ENCODE data around the gene GCHFR.

Gene GCHFR

DNA sequence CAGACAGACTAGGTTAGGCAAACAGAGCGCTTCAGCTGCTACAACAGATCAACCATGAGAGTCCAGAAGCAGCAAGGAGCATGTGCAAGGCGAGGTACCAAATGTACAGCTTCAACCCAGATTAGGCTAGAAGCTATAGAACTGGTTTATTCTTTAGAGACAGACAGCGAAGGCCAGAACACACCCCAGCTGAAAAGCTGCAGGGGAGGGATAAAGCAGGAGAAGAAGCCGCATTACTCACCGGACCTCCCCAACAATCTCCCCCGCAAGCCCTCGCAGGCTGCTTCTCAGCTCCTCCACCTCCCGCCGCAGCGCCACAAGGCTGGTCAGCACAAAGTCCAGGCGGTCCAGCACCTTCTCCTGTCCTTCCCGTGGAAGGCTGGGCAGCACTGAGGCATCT is 12.1 kb upstream of the GCHFR start:
- in situ Hi-C loops (cut with MboI; ENCODE audit: low pct_unique_long_range_greater_than_20kb, low sequenced_read_pairs), result no loop called here
- no peak for DNase-seq

DNA sequence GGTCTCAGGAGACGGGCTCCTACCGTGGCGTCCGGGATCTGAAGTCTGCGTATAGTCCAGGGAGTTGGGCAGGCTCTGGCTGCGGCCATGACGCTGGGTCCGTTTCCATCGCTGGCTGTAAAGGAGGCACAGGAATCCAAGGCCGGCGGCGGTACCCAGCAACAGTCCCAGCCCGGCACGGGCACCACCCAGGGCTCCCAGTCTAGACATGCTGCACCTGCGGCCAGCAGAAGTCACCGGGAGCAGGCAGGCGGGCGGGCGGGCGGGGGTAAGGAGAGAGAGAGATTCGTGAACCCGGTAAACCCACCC is 9.3 kb upstream of the GCHFR start:
- DNase-seq, result no peak
- in situ Hi-C loops (cut with MboI; ENCODE audit: low pct_unique_long_range_greater_than_20kb, low sequenced_read_pairs), result no loop called here

DNA sequence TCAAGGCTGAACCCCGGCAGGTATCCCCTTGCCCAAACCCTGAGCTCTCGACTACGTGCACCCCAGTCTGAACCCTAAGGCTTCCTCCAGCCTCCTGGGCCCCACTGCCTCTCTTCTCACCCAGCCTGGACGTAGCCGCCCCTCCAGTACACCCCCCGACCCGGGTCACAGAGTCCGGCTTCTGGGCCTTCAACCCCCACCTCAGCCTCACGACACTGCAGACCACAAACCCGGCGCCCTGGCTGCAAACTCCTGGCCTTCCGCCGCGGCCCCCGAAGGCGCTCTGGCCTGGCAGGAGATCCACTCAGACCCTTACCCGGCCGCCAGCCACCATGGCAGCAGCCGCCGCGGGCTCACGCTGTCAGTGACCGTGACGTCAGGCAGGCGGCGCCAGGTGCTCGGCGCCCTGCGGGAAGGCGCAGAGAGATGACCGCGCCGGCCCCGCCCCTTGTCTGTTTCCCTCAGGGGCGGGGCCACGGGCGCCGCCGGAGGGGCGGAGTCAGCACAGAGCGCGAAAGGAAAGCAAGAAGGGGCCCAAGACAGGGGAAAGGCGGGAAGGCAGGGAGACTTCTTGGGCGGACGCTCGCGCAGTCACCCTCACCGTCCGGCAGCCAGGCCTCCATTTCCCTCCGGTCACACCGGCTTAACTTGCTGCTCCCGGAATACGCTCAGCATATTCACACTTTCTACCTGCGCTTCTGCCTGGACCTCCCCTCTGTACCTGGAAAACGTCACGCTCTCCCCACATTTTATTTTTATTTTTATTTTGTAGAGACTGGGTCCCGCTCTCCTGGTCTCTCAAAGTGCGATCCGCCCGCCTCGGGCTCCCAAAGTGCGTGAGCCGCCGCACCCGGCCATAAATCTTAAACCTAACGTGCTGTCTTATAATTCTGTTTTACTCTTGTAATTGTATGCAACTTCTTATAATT is 8.7 kb upstream of the GCHFR start, which contains the start of gene RMDN3:
RMDN3 (minus strand) TSS at position 372 of the 929 bp plus-strand sequence. CDS start 471 bp downstream, outside the sequence.
- DNase-seq, result peak; percentile 98

DNA sequence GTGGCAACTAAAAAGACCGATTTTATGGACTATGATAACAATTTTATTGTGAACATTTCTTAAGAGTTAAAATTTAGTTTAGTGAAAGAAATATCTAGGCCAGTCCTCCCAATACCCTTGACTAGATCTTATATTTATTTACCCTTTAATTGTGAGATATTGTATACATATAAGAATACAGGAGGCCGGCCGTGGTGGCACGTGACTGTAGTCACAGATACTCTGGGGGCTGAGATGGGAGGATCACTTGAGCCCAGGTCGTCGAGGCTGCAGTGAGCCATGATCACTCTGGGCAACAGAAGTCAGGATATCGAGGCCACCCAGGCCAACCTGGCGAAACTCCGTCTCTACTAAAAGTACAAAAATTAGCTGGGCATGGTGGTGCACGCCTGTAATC is 8.1 kb upstream of the GCHFR start:
- no peak for DNase-seq
- in situ Hi-C loops (cut with MboI; ENCODE audit: low pct_unique_long_range_greater_than_20kb, low sequenced_read_pairs), result no loop called here

More for the DNA sequence above, 8.7 kb upstream of the GCHFR start, which contains the start of gene RMDN3:
- in situ Hi-C loops (cut with MboI; ENCODE audit: low pct_unique_long_range_greater_than_20kb, low sequenced_read_pairs), result no loop called here

DNA sequence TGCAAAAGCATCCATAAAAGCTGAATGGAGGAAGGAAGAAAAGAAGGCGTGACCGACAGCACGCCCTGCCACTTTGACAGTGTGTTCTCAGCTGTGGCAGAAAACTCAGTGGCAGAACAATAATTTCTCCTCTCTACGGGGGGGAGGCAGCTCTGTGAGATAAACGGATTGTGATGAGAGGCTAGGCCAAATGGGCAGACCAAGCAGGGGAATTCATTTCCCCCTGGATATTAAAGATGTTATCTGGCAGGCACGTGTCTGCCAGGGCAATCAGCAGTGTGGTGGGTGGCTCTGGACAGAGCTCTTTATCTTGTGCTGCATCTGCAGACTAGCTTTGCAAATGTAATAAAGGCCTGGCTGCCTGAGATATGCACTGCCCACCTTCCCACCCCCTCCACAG is 6.9 kb upstream of the GCHFR start:
- DNase-seq, result peak; percentile 82

DNA sequence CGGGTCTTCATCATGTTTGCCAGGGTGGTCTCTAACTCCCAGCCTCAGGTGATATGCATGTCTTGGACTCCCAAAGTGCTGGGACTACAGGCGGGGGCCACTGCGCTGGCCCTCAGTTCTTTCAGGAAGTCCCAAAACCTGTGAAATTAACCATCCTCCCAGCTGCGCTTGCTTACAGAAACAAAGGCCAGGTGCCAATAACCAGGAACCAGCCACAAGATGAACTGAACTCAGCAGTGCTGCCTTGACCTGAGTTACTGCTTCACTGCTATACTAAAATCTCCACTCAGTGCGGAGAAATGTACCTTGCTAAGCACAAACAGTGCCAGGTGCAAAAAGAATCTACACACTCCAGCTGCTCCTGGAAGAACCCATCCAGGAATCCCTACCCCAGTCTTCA is 3.9 kb upstream of the GCHFR start:
- DNase-seq, result no peak
- in situ Hi-C loops (cut with MboI; ENCODE audit: low pct_unique_long_range_greater_than_20kb, low sequenced_read_pairs), result no loop called here

More for the DNA sequence above, 6.9 kb upstream of the GCHFR start:
- in situ Hi-C loops (cut with MboI; ENCODE audit: low pct_unique_long_range_greater_than_20kb, low sequenced_read_pairs), result no loop called here

DNA sequence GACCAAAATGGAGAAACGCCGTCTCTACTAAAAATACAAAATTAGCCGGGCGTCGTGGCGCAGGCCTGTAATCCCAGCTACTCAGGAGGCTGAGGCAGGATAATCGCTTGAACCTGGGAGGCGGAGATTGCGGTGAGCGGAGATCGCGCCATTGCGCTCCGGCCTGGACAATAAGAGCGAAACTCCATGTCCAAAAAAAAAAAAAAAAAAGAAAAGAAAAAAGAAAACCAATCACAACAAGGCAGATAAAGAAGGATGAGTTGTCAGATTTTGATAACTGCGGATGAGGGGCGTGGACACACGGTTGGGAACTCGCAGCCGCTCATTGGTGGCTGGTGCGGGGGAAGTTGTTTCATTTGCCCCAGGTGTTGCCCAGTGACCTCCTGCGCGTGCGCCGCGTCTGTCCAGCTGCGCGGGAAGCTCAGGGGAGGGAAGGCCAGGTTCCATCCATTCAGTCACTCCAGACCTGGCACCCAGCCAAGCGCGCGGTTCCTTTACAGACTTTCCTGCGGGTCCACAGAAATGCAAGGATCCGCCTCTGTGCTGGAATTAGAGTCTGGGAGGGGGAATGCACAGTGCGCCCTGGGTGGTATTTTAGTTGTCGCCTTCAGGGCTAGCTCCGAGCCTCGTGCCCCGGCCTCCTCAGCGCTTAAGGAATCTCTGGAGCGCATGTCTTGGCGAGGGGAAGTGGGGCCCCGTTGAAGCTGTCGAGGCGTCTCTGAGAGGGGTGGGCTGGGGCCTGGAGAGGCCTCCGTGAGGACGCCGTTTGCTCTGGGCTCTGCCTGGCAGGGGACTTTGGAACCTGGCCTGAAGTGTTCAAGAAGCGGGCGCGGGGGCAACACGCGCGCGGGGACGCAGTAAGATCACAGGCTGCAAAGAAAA is 708 bp upstream of the GCHFR start:
- in situ Hi-C loops (cut with MboI; ENCODE audit: low pct_unique_long_range_greater_than_20kb, low sequenced_read_pairs), result no loop called here
- peak; percentile 54 for DNase-seq

DNA sequence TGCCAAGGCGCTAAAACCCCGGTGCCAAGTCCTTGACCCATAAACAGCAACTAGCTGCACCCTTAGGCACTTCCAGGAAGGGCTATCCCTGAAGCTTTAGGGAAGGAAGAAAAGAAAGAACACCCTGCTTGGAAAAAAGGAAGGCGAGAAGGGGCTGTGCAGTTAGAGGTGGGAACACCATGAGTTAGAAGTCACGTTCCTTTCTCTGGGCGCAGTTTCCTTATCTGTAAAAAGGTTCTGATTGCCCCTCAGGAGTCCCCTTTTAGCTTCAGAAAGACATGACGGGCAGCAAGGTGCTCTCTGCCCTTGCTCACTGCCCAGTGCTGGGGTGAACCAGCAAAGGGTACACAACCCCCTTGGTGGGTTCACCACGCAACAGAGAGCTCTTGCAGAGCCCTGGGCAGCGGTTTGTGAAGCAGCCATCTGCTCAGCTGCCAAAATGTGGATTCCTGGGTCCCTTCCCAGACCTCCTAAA is 798 bp downstream of the GCHFR start:
- DNase-seq, result peak; percentile 38
- in situ Hi-C loops (cut with MboI; ENCODE audit: low pct_unique_long_range_greater_than_20kb, low sequenced_read_pairs), result no loop called here

DNA sequence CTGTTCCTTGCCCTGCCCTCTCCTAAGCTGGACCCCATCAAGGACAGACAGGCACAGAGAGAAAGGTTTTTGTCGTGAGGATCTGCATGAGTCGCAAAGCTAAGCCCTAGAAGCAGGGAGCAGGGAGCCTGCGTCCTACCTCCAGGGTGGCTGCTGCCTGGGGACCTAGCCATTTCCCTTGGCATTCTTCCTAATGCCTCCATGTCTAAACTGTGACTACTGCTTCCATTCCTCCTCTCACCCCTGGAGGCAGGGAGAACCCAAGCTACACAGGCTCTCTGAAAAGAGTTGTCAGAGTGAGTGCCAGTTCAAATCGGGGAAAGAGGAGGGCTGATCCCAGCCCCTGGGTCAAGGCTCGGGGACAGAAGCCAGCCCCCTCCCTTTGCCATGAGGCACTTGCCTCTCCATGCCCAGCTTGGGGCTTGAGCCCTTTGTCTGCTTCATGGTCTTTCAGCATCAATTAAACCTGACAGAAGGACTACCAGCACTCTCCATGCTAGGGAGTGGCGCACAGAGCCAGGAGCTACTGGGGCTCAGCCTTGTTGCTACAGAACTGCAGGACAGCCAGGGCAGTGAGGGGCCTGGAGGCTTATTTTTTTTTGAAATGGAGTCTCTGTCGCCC is 2.4 kb downstream of the GCHFR start:
- in situ Hi-C loops (cut with MboI; ENCODE audit: low pct_unique_long_range_greater_than_20kb, low sequenced_read_pairs), result no loop called here

DNA sequence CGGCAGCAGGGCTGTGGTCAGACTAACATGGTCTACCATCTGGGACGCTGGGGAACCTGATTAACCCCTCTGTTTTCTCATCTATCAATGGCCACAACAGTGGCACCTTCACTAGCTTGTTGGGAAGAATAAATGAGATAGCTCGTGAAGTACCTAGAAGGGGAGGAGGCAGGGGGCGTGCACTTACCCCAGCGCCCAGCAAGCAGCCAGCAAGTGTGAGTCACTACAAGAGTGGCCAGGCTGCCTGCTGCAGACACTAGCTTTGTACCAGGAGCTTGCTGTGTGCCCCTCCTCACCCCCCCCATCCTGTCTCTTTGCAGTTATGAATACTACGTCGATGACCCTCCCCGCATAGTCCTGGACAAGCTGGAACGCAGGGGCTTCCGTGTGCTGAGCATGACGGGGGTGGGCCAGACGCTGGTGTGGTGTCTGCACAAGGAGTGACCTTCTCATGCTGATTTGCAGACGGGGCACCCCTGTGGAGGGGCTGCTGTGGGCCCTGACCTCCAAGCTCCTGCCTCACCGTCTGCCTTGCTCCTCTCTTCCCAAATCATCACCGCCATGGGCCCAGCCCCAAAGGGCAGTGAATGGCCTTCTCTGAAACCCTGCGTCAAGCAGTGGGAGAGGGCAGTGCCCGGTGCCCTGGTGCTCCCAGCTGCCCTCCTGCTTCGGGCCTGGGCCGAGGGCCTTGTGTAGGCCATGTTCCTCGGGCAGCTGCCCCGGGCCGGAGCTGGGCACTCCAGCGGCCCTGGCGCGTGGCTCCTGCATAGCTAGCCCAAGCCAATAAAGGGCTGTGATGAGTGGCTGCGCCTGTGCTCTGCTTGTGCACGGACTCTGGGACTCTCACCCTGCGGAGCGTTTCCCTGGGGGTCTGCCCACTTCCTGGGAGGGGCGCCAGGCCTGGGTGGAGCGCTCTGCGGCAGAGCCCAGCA is 3.3 kb downstream of the GCHFR start:
- DNase-seq, result no peak
- in situ Hi-C loops (cut with MboI; ENCODE audit: low pct_unique_long_range_greater_than_20kb, low sequenced_read_pairs), result no loop called here

More for the DNA sequence above, 2.4 kb downstream of the GCHFR start:
- DNase-seq, result no peak

DNA sequence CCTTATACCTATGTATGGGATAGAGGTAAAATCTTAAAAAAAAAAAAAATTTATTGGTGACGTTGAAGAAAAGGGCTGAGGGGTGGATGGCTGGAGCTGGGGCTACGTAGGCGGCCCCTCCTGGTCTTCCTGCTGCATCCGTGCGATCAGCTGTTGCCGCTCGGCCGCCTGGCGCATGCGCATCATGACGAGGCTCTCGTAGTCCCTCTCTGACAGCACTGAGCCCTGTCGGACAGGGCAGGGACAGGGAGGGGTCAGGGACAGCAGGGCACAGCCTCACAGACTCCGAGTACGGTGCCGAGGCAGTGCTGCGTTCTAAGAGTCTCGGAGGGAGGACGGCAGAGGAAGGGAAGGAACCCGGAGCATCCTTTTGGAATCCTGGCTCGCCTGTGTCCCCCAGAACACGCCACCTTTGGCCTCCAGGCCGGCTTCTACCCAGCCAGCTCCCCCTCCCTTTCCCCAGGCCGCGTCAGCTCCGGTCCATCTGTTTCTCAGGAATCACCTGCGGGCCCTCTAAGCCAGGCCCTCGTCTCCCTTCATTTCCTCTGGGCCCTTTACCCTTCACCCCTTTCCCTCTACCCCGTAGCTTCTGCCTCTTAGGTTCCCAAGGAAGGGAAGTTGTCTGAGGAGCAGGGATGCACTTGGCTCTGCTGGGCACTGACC is 4.1 kb downstream of the GCHFR start:
- DNase-seq, result no peak
- in situ Hi-C loops (cut with MboI; ENCODE audit: low pct_unique_long_range_greater_than_20kb, low sequenced_read_pairs), result no loop called here

DNA sequence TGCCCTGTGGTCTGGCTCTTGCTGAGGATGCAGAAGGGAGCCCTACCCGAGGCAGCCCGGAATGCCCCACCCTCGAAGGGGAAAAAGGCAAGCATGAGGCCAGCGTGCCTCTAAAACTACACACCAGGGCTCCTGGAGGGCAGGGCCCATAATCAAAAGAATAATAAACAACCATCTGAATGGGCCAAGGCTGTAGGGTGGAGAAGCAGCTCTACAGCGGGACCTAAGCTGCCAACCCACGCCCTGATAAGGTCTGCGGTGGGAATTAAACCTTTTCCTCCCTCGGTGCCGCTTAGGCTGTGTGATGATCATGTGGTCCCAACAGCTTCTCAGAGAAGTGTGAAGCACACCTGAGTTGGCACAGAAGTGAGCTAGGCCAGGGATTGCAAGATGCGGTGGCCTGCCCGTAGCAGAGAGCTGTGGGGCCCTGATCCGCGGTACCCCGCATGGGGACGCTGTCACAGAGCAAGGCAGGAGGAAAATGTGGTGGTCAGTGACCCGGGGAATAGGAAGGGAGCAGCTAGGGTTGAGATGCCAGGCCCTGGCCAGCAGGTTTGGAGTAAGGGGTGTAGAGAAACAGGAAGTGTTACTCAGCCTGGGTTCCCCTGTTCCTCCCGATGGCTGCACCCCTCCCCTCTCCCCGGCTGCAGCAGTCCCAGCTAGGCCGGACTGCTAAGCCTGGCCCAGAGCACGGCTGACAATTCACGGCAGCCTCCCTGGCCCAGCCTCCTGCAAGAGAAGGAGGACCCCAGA is 4.8 kb downstream of the GCHFR start:
- no peak for DNase-seq
- in situ Hi-C loops (cut with MboI; ENCODE audit: low pct_unique_long_range_greater_than_20kb, low sequenced_read_pairs), result no loop called here

DNA sequence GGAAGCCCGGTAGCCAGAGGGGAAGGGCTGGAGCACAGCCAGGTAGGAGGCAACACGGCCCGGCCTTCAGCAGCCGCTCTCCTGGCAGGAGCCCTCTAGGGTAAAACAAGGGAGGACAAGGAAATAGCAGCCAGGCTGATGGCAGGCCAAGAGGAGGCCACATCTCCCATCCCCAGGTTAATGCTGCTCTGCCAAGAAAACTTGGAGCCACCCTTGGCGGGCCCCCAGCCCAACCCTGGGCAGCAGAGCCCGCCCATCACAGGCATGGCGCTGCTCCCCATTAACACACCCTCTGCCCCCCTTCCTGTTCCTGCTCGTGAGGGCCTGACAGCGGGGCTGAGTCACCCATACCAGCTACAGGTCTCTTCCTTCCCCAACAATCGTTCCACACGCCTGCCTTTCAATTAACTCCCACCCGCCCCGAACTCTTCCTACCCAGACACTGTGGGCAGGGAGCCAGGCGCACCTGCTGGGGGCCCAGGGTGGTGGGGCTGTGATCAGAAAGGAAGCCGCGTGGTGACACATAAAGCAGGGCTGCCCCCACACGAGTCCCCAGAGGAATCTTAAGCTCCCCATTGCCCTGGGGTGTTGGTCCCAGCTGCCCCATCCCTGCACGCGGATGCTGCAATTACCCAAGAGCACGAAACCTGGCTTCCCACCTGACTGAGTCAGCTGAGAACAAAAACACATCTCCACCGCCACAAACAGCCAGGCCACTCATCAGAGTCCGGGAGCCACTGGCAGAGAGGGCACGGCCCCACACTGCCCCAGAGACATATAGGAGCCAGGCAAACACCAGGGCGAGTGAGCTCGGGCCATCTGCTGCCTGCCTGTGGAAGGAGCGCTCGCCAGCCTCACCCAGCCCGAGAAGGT is 5.6 kb downstream of the GCHFR start, which contains the start of gene C15orf62:
C15orf62 (plus strand) TSS at position 707 of the 873 bp plus-strand sequence. CDS start 516 bp downstream, outside the sequence.
- DNase-seq, result peak; percentile 91
- in situ Hi-C loops (cut with MboI; ENCODE audit: low pct_unique_long_range_greater_than_20kb, low sequenced_read_pairs), result no loop called here

DNA sequence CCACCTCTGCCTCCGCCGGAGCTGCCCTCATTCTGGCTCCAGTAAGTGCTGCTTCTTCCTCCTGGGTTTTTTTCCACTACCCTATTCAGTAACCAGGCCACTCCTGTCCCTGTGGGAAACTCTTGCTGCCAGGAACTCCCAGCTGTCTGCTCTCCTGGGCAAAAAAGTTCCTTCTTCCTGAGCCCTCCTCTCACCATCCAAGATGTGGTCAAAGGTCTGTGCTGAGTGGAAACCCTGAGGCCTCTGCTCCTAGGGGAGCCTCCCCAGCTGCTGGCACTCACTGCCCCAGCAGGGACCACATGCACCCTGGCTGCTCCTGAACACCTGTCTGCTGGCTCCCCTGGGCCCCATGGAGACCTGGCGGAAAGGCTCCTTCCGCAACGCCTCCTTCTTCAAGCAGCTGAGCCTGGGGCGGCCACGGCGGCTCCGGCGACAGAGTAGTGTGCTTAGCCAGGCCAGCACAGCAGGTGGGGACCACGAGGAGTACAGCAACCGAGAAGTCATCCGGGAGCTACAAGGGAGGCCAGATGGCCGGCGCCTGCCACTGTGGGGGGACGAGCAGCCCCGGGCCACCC is 6.4 kb downstream of the GCHFR start:
- DNase-seq, result no peak
- in situ Hi-C loops (cut with MboI; ENCODE audit: low pct_unique_long_range_greater_than_20kb, low sequenced_read_pairs), result no loop called here

DNA sequence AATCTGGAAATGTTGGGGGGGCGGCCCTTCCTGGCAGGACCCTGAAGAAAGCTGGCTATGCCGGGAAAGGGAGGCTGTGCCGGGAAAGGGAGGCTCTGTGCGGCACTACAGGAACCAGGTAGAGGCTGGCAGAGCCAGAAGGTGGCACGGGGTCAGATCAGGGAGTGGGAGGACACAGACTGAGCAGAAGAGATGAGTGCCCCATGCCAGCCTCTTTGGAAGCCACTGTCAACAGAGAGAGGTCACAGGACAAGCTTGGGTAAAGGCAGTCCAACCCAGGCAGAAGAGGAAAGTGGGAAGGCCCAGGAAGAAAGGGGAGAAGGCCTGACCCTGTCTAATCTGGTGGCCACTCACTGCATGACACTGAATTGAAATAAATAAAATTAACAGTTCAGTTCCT is 7.4 kb downstream of the GCHFR start:
- in situ Hi-C loops (cut with MboI; ENCODE audit: low pct_unique_long_range_greater_than_20kb, low sequenced_read_pairs), result no loop called here

DNA sequence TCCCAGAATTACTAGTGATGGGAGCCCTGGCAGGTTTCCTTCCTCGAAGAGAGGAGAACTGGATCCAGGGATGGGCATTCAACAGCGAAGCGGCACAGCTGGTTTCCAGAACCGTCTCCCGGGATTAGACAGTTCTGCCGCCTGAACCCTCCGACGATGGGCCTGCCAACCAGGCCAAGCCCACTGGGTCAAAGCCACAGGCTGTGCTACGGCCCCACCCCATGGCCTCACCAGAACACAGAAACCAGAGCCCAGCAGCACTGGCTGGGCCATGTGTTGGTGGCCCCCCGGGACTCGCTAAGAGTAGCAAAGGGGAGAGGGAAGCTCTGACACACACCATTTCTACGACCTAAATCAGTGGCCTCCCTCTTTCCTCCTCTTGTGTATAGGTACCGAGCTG is 8.1 kb downstream of the GCHFR start:
- in situ Hi-C loops (cut with MboI; ENCODE audit: low pct_unique_long_range_greater_than_20kb, low sequenced_read_pairs), result no loop called here
- DNase-seq, result no peak

More for the DNA sequence above, 7.4 kb downstream of the GCHFR start:
- DNase-seq, result no peak
